Fibroblast of skin of back (primary cell): ENCODE data around the gene NF1.
"Not testable (repeated sequence)": the region's sequence is repeated elsewhere in the genome, so short reads cannot be mapped to it uniquely, and the experiment has no call there.

ENCODE experiments used
- DNase-seq: peaks from one replicate; pipeline ENCODE4 v3.0.0-alpha.2; 2013

The NF1 gene

DNA sequence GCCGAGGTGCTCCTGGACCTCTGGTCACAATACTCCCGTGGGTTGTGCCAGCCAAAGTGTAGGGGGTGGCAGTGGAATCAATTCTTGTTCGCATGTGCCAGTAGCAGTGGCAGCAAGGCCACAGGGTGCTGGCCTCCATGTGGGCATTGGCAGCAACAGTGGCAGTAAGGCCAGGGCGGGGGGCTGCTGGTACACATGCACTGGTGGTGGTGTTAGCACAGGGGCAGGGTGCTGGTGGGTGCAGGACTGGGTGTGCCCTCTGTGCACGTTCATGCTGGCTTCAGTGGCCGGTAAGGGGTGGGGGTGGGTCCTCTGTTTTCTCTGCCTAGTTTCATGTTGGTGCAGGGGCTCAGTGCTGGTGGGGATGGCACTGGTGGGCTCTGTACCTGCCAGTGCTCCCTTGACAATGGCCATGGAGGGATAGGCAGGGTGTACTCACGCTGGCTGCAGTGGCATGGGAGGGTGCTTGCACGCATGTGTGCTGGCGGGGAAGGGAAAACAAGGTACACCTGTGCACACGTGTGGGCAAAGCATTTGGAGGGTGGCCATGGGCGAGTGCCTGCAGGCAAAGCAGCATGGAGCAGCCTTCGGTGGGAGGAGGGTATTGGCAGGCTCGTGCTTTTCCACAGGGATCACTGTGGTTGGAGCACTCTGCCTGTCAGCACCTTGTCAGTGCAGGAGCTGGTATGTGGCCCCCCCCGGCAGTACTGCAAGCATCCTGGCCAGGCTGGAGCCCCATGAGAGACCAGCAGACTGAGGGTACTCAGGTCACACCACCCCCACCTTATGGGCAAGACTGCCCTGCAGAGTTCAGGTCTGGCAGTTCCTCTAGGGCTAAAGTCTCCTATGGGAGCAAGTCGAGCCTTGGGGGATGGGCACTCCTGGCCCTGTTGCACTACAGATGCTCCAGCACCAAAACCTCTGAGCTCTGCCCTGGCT is 35.8 kb downstream of the NF1 start:
- DNase-seq, result peak; percentile 15

GRCh38 chr17:31131299-31131698 is 36.5 kb downstream of the NF1 start:
- no peak for DNase-seq

DNA sequence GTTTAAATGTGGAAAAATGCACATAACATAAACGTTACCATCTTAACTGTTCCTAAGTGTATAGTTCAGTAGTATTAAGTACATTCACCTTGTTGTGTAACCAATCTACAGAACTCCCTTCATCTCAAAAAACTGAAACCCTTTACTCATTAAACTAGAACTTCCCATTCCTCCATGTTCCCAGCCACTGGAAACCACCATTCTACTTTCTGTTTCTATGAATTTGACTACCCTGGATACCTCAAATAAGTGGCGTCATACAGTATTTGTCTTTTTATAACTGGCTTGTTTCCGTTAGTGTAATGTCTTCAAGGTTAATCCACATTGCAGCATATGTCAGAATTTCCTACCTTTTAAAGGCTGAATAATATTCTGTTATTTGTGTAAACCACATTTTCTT is 38.2 kb downstream of the NF1 start:
- DNase-seq, result no peak

DNA sequence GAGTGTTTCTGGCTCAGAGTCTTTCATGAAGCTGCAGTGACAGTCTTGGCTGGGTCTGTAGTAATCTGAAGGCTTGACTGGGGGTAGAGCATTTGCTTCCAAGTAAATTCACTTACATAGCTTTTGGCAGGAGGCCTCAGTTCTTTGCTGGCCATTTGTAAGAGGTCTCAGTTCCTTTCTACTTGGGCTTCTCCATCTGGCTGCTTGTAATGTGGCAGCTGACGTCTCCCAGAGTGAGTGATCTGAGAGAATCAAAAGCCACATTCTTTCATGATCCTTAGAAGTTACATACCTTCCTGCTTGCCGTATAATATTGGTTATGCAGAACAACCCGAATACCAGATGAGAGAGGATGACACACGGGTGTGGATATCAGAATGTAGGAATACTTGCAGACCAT is 39.8 kb downstream of the NF1 start:
- DNase-seq, result no peak

GRCh38 chr17:31136319-31136718 is 41.5 kb downstream of the NF1 start:
- no peak for DNase-seq

DNA sequence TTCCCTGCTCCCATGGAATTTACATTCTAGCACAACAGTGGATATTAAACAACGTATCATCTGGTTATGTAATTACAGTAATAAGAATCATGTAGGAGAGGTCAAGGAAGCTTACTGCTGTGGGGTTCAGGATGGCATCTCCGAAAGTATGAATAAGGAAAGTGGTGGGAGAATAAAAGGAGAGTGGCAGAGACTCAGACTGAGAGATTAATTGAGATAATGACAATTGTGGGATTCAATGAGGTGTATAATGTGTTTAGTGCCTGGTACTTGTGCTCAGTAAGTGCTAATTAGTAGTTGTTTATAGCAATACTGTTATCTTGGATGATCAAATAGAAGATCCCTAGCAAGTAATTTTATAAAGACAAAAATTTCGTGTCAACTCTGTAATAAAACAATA is 45.3 kb downstream of the NF1 start:
- DNase-seq, result no peak

DNA sequence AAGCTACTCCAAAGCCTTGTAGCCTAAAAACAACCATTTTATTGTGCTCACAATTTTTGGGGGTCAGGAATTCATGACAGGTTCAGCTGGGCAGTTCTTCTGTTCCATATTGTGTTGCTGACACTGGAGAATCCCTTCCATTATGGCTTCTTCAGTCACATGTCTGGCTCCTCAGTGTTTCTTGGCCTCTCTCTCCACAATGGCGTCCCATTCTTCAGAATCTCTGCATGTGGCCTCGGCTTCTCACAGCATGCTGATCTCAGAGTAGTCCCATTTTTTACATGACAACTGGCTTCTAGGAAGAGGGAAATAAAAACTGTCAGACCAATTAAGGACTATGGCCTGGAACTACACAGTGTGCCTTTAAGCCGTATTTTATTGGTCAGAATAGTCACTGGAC is 49.7 kb downstream of the NF1 start:
- DNase-seq, result no peak

GRCh38 chr17:31144836-31145235 is 50.1 kb downstream of the NF1 start:
- DNase-seq, result no peak

DNA sequence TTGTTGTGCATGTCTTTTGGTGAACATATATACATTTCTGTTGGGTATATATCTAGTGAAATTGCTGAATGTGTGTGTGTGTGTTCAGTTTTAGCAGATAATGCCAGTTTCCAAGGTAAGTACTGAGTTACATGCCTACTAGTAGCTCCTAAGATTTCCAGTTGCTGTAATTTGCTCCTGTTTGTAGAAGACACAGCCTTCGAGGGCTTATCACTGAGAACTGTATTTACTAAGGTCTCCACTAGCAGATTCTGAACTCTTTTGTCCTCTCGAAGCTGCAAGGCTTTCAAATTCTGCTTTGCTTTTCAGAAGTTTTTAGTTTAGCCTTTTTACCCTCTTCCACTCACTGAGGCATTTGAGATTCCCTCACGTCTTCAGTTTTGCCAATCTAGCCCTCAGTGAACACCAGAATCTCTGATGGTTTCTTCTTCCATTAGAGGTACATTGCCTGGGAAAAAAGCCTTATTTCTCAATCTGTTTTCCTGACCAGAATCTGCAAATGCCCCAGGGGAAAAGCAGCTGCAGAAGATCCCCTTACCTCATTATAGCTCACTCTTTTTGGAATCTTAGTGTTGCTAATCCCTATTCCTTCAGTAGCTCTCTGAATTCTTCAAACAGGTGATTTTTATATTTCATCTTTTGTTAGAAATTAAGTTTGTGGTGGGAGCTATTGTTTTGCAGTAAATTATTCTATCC is 52.9 kb downstream of the NF1 start:
- no peak for DNase-seq

- DNase-seq, result peak; percentile 34
Observed at GRCh38 chr17:31148205-31148604, 53.4 kb downstream of the NF1 start.

GRCh38 chr17:31152271-31152670 is 57.5 kb downstream of the NF1 start:
- no peak for DNase-seq

GRCh38 chr17:31155208-31155810 is 60.5 kb downstream of the NF1 start:
- peak; percentile 64 for DNase-seq

- DNase-seq, result peak; percentile 88
Observed at GRCh38 chr17:31156326-31156725, 61.5 kb downstream of the NF1 start.

DNA sequence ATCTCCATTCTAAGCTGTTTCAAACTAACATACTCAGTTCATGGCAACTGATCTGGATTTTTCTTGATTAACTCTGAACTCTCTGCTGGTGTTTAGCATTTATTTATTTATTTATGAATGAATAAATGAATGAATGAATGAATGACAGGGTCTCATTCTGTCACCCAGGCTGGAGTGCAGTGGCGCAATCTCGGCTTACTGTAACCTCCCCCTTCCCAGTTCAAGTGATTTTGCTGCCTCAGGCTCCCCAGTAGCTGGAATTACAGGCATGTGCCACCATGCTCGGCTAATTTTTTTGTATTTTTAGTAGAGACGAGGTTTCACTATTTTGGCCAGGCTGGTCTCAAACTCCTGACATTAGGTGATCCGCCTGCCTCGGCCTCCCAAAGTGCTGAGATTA is 62.1 kb downstream of the NF1 start:
- not testable (repeated sequence) for DNase-seq

- DNase-seq, result no peak
Observed at GRCh38 chr17:31158746-31159377, 64.1 kb downstream of the NF1 start.

GRCh38 chr17:31163091-31163781 is 68.5 kb downstream of the NF1 start:
- no peak for DNase-seq

DNA sequence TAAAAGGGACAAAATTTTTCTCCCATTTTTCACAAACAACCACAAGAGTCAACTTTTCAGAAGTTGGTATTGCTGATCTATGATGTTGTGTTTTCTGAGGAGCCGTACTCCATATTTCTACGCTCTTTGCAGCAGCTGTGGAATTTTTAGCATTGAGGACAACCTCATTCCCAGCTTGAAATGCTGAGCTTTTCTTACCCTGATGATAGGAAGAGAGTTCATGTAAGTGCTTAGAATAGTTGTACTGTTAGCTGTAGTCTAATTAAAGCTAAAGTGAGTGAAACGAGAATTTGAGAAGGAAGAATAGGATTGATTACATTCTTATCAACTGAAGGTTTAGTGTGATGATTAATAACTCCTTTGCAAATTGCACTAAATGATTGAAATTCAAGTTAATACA is 72.3 kb downstream of the NF1 start:
- no peak for DNase-seq

- DNase-seq, result peak; percentile 69
Observed at GRCh38 chr17:31171701-31172100, 76.9 kb downstream of the NF1 start.

GRCh38 chr17:31172388-31172787 is 77.6 kb downstream of the NF1 start:
- no peak for DNase-seq

DNA sequence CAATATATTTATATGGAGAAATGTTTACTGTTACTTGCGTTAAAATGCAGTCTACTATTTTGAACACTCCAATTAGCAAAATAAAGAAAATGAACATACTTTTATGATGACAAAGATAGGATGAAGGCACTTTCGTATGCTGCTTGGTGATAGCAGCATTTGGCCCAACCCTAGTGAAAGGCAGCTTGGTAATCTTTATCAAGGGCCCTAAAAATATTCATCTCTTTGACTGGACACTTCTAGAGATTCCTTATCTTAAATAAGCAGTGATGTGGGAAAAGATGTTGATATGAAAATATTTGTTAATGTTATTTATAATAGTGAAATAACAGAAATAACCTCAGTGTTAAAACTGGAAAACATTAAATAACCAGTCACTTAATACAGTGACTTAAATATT is 79.4 kb downstream of the NF1 start:
- no peak for DNase-seq

- DNase-seq, result no peak
Observed at GRCh38 chr17:31175237-31175636, 80.5 kb downstream of the NF1 start.

DNA sequence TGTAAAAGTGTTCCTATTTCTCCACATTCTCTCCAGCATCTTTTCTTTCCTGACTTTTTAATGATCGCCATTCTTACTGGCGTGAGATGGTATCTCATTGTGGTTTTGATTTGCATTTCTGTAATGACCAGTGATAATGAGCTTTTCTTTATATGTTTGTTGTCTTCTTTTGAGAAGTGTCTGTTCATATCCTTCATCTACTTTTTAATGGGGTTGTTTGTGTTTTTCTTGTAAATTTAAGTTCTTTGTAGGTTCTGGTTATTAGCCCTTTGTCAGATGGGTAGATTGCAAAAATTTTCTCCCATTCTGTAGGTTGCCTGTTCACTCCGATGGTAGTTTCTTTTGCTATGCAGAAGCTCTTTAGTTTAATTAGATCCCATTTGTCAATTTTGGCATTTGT is 81.4 kb downstream of the NF1 start:
- not testable (repeated sequence) for DNase-seq
